Kidney glomerular epithelial cell (primary cell): ENCODE measurements around the gene MYCL.

Source experiments
- DNase-seq: peaks from one replicate; lab custom pipeline; 2025; lab: John Stamatoyannopoulos, UW

Gene MYCL

GRCh38 chr1:39852876-39853275 is 48.8 kb downstream of the MYCL start:
- DNase-seq, result no peak

- peak; percentile 58 for DNase-seq
Observed at GRCh38 chr1:39852214-39852791, 49.4 kb downstream of the MYCL start.

- DNase-seq, result no peak
Observed at GRCh38 chr1:39850606-39851216, 51.0 kb downstream of the MYCL start.

GRCh38 chr1:39849203-39849602 is 52.5 kb downstream of the MYCL start:
- peak; percentile 37 for DNase-seq

- DNase-seq, result no peak
Observed at GRCh38 chr1:39847940-39848339, 53.8 kb downstream of the MYCL start.

GRCh38 chr1:39846796-39847195 is 54.9 kb downstream of the MYCL start:
- DNase-seq, result no peak

GRCh38 chr1:39845569-39846566 is 55.8 kb downstream of the MYCL start:
- DNase-seq, result peak; percentile 68
